T-helper 2 cell (primary cell): ENCODE measurements around the gene AGAP3.

Experiments
- DNase-seq, 5 experiments: peaks; one replicate each; pipeline versions ENCODE4 v3.0.0 to v3.0.0-alpha.2; 2012 to 2022

Gene AGAP3

DNA sequence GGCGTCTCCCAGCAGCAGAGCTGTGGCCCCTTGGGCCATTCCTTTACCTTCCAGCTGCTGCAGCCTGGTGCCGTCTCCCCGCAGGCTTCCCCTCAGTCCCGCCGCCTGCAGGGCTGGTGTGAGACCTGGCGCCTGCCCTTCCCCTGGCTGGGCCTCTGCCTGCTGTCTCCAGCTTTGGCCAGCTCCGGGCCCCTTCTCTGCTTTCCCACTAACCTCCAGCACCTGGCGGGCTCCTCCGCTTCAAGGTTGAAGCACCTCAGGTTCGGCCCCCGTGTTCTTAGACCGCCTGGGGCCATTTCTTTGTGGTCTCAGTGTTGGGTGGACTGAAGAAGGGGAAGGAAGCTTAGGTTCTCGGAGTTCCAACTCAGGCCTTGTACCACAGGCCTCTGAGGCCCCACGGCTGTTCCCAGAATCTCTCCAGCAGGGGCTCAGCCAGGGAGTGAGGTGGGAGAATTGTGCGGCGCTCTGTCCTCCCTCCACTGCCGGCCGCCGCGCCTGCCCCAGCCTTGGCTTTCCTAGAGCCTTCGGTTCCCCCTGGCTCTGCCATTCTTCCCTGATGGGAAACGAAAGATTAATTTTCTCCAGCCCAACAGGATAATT is 50.9 kb downstream of the AGAP3 start:
- DNase-seq: no peak

DNA sequence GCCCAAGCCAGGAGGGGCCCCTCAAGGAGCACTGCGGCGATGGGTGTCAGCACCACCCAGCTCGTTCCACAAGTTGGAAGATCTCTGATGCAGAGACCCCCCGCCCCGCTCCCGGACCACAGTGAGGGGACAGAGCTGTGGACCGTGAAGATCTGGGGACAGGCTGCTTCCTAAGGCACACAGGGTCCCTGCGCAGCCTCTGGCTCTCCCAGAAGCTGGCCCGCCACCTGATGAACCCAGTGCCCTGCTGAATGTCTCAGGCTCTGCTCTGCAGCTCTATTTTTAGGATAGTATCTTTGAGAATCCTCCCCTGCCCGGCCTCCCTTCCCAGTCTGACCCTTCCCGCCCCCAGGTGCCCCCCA is 51.5 kb downstream of the AGAP3 start:
- DNase-seq: no peak

DNA sequence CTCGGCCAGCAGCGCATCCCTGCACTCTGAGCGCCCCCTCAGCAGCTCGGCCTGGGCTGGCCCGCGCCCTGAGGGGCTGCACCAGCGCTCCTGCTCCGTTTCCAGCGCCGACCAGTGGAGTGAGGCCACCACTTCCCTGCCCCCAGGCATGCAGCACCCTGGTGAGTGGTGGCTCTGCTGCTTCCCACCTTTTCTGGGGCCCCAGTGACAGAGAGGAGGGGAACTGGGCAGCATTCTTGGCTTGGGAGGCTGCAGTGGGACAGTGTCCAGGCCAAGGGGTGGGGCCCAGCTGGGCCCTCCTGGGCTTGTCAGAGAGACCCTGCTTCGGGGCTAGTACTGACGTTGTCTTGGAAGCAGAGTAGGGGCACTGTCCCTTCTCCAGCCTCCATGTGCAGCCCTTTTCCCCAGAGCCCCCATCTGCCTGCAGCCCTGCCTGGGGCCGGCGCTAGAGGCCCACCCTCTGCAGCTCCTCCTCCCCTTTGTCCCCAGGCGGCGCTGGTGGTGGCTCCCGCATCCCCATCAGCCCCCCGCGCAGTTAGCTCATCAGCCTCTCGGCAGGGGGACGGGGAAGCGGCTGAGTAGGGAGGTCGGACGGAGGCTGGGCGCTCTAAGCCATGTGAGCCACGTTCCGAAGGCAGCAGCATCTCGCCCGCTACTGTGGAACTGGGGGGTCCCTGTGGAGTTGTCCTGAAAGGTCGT is 52.0 kb downstream of the AGAP3 start:
- DNase-seq: no peak

DNA sequence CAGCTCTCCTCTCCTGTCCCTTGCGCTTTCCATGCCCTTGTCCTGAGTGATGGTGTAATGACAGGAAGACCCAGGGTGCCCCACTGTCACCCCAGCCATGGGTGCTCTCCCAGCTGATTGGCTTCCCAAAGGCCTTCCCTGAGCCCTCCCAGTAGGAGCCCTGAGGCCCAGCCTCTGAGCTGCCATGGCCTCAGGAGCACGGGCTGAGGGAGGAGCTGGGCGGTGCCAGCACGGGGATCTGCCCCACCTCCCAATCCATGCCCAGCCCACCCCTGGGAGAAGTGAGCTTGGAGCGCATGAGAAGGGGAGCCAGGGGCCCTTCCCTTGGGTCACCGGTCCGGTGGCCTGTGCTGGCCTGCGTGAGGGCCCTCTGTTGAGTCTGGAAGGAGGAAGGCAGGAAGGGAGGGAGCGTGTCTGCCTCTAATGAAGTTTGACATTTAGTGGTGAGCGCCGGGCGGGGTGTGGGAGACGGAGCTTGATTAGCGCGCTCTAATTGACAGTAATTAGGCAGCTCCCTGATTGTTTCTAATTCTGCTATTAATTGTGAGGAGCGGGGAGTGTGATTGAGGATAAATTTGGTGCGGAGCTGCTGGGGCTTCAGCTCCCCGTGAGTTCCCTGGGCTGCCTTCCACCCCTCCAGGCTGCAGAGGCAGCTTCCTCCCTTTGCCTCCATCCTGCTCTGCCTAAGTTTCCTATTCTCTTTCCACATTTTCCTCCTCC is 53.0 kb downstream of the AGAP3 start:
- no peak for DNase-seq

DNA sequence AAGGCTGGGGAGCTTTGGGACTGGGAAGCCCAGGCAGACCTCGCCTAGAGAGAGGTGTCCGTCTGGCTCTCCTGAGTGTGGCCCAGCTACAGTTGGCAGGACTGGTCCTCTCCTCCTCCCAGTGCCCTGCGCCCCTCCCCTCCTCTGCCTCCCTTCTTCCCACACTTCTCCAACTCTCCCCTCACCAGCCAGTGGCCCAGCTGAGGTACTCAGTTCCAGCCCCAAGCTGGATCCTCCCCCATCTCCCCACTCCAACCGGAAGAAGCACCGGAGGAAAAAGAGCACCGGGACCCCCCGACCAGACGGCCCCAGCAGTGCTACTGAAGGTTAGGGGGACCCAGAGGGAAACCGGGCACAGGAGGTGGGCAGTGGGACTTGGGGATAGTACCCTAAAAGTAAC is 53.5 kb downstream of the AGAP3 start:
- DNase-seq: no peak

DNA sequence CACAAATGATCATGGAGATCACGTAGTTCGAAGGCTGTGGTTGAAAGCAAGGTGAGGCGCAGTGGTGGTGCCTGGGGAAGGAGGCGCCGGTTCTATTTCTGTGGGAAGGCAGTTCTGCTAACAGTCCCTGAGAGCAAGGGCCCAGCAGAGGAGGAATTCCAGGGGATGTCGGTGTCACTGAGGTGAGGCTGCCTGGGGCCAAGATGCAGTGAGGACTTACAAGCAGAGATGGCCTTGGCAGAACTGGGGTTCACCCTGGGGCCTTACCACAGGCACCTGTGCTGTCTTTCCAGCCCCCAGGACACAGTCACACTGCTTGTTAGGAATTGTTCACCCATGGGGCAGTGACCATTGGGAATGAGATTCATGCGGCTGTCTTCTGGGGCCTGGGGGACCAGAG is 54.6 kb downstream of the AGAP3 start:
- DNase-seq: no peak

DNA sequence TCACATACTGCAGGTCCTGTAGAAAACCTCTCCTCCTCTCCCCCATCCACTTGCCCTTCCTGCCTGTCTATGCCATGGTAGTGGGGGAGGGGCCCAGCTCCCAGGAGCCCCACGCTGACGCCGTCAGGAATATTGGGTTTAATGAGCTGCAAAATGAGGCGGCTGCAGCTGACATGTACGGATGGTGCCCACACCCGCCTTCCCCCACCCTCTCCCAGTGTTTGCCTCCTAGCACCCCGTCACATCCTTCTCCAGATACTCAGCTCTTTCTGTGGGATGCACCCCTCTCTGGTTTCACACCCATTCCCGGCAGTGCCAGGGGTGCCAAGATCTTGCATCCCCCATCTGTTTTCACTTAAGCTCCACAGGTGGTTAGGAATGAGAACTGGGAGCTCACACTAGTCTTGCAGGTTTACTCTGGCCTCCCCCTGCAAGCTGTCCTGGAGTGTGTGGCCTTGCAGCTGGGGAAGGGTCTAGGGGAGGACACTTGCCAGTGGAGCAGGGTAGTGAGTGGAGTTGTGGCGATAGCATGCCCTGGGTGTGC is 55.1 kb downstream of the AGAP3 start:
- no peak for DNase-seq

DNA sequence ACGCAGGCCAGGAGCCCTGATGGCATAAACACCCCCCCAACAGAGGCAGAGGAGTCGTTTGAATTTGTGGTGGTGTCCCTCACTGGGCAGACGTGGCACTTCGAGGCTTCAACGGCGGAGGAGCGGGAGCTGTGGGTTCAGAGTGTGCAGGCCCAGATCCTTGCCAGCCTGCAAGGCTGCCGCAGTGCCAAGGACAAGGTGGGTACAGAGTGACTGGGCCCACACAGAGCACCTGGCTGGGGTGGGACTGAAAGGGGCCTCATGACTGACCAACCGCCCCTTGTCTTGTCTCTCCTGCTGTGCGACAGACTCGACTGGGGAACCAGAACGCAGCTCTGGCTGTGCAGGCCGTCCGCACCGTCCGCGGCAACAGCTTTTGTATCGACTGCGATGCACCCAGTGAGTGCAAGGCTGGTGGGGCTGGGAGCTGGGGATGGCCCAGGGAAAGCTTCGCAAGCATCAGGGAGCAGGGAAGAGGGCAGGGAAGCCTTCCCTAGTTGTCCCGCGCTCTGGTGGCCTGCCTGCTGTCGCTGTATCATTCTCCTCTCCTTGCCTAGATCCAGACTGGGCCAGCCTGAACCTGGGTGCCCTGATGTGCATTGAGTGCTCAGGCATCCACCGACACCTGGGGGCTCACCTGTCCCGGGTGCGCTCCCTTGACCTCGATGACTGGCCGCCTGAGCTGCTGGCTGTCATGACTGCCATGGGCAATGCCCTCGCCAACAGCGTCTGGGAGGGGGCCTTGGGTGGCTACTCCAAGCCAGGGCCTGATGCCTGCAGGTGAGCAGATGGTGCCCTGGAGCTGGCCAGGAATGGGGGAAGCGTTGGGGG is 55.8 kb downstream of the AGAP3 start:
- DNase-seq: no peak

DNA sequence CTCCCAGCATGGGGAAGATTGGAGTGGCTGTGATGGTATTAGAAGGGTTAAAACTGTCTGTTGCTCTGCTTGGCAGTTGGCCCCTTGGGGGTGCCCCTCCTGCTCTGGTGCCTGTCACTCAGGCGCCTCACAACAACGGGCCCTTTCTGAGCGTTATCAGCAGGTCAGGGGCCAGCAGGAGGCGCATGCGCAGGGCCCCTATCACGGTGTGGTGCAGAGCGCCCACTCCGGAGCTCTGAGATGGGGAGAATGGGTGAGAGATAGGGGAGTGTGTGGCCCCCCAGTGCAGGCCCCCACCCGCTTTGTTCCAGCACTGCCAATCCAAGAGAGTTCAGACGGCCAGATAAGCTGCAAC is 56.4 kb downstream of the AGAP3 start:
- DNase-seq: no peak

DNA sequence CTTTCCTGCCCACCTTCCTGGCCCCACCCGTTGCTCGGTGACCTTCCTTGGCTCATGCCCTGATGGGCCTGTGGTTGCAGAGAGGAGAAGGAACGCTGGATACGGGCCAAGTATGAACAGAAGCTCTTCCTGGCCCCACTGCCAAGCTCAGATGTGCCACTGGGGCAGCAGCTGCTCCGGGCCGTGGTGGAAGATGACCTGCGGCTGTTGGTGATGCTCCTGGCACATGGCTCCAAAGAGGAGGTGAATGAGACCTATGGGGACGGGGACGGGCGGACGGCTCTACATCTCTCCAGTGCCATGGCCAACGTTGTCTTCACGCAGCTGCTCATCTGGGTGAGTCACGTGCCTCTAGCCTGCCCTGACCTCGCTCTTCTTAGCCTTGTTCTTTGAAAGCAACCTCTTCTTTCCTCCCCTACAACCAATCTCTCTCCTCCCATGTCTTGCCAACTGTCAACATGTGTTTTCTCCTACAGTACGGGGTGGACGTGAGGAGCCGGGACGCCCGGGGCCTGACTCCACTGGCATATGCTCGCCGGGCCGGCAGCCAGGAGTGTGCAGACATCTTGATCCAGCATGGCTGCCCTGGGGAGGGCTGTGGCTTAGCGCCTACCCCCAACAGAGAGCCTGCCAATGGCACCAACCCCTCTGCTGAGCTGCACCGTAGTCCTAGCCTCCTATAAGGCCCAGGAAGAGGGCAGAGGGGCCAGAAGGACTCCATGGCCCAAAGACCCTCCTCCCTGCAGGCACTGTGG is 57.2 kb downstream of the AGAP3 start:
- no peak for DNase-seq

DNA sequence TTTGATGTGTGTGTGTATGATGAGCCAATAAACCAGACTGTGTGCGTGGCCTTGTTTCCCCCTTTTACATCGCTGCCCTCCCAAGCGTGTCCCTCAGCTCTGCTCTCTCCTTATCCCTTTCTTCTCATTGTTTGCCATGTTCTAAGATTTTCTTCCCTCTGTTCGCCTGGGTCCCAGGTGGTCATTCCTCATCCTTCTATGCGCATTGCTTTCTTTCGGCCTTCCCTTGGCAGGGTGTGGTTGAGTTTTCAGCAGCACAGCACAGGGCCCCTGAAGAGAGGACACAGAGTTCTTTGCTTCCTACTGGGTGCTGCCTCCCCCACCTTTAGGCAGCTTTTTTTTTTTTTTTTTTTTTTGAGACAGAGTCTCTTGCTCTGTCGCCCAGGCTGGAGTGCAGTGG is 58.1 kb downstream of the AGAP3 start:
- no peak for DNase-seq

DNA sequence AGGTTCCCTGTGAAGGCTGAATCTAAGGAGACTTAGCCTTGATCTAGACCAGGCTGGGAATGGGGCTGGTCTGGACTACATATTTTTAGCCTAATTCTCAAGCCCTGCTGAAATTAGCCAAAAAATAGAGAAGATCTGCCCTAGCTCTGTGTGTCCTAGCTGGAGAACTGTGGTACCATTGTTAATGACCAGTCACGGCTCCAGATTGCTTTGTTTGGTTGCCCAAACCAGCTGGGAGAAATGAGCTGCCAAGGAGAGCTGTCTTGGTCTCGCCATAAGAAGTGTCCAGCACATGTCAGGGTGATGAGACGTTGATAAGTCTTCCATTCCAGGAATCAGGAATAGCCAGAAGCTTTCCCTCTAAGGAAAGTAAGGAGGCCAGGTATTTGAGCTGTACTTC is 60.5 kb downstream of the AGAP3 start:
- no peak for DNase-seq

DNA sequence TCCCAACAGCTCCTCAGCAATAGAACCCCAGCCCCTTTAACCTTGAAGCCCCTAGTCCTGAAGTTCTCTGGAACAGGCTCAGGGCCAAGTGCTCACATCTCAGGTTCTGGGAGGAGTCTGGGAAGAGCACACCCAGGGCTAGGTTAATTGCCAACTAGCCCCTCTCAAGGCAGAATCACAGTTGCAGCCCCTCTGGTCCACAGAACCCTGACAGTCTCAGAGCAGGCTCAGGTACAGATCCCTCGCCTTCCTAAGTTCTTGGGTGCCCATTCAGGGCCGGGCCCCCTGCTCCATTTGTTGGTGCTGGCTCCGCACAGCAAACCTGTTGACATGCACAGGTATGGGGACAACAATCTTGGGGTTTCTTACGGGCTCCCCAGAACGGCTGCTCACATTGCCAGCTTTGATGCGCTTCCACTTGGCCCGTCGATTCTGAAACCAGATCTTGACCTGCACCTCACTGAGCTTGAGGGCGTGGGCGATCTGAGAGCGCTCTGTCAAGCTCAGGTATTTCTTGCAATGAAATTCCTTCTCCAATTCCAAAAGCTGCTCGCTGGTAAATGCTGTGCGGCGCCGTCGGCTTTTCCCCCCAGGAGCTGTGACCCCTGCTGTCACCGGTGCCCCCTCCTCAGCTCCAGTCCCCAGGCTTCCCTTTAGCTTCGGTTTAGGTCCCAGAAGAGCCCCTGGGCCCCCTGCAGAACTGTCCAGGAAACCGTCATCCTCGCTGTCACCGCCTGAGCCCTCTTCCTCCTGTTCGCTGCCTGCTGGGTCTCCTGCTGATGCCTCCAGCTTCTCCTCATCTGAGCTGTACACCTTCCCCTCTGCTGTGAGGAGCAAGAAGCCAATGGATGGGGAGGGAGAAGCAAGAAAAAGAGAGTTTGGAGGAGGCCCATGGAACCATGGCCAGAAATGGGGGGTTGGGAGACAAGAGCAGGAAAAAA is 62.3 kb downstream of the AGAP3 start:
- DNase-seq: no peak

DNA sequence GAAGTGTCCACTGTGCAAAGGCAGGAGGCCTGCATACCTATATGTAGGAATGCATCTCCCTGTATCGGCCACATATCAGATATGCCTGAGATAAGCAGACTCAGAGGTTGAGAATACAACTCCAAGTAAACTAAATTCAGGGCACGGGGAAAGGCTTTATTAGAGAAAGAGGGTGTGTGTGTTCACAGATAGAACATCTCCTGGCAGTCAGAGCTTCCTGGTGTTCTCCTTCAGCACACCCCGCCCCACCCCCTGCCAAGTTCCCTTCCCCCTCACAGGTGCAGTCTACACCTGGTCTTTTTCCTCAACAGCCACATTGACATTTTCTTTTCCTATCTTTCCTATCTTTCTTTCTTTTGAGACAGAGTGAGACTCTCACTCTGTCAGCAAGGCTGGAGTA is 64.1 kb downstream of the AGAP3 start:
- no peak for DNase-seq

DNA sequence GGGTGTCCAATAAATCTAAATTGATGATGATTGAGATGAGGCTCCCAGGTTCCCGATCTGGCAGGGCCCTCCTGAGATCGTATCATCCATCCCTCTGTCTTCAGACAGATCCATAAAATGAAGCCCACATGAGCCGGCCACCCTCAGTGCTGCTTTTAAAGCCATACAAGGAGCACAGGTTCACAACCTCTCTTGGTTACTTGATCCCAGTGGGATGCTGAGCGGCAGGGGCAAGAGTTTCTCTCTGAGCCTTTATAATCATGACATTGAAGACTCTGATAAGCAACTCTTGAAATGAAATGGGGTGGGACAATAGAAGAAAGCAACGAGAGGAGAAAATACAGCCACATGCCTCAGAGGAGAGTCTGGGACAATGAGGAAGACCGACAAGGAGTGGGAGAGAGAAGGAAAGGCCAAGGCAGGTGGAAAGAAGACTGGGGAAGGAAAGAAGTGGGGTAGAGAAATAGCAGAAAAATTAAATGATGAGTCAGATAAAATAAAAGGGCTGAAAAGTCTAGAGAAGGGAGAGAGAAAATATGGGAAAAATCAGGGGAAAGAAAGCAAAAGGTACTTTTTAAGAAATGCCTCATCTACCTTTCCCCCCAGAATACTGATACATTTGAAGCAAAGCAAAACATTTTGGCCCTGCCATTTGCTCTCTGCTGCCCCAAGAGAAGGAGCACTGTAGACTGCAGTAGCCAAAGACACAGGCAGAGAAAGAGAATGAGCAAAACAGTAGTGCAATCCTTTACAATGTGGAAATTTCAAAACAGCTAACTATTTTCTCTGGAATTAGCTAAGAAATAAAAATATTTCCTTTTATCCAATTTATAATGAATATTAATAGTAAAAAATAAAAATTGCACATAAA is 66.6 kb downstream of the AGAP3 start:
- no peak for DNase-seq

DNA sequence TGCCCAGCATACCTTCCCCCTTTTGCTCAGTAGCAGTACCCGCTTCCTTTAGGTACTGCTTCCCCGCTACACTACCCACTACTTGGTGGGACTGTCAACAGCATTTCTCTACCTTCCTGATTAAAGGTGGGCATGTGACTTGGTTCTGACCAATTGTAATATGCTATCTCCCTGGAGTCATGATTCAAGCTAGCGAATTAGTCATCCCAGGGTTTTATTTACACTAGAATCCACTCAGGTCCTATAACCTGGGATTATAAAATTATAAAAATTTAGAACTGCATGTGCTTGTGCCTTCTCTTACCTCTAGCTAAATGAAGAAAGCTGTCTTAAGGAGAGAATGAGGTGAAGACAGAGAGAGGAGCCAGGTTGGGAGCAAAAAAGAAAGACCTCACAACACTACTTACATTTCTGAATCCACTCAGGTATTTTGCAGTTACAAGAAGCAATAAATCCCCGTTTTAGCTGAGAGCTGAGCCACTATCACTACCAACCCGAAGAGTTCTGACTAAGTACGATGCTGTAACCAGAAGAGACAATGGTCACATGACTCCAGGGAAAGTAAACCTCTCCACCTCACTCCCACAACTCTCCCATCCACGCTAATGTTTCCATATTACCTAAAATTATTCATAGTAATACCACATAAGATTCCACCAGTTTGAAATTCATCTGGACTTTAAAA is 71.5 kb downstream of the AGAP3 start:
- no peak for DNase-seq

DNA sequence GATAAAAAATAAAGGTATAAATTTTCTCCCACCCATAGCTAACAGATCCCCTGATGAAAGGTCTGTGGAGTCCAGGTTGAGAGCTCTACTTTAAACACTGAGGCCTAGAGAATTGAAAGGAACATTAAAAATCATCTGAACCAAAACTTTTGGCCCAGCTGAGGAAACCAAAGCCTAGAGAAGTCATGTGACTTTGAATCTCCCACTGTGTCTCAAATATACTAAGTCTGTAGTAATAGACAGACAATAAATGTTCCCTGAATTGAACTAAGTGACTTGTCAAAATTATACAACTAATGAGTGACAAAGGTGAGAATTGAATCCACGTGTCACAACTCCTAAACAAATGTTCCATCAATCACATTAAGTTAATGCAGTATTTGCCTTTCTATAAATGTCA is 75.5 kb downstream of the AGAP3 start:
- DNase-seq: no peak

DNA sequence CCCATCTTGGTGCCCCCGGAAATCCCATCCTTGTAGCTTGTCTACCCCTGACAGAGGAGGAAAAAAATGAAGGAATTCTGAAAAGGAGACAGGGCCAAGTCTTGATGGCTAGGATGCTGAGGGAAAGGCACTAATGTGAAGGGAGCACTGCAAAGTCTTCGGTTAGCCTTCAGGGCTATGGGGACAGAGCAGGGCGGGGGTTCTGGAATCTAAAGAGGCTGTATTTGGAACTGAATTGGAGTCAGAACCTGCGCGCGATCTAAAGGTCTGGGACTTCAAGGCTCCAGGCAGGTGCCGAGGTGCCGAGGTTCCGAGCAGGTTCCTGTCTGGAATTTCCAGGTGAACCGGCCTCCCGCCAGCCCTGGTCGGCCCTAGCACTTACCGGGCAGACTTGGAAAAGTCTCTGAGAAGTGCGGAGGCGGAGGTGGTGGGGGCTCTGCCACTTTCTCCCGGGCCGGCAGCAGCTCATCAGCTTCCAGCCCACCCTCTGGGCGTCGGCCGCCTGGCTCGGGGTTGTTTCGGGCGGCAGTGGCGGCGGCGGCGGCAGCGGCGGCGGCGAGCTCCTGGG is 80.4 kb downstream of the AGAP3 start:
- DNase-seq: no peak
